IPS-20b (cell line): ENCODE data around the gene SBNO1.

Source experiments
- H3K27ac ChIP-seq: one replicate; pipeline ENCODE4 v1.5.1; 2013; ENCODE audit warnings: low read length
- H3K27me3 ChIP-seq: 2 replicates; pipeline ENCODE4 v1.6.1; 2013; ENCODE audit warnings: mild to moderate bottlenecking, low read length, inconsistent platforms; ENCODE audit not compliant: insufficient read depth
- H3K36me3 ChIP-seq: 2 replicates; pipeline ENCODE4 v1.6.1; 2013; ENCODE audit warnings: low read depth, mild to moderate bottlenecking, inconsistent platforms, low read length, moderate library complexity; ENCODE audit not compliant: insufficient read depth
- H3K4me1 ChIP-seq: 2 replicates; pipeline ENCODE4 v1.6.1; 2013; ENCODE audit warnings: mild to moderate bottlenecking, control low read depth, inconsistent platforms, low read length, moderate library complexity; ENCODE audit not compliant: insufficient read depth
- H3K4me3 ChIP-seq: 2 replicates; pipeline ENCODE4 v1.5.1; 2013; ENCODE audit warnings: mild to moderate bottlenecking, low read length, inconsistent platforms
- H3K9ac ChIP-seq: 2 replicates; pipeline ENCODE4 v1.6.1; 2013; ENCODE audit warnings: low read depth, mild to moderate bottlenecking, inconsistent platforms, low read length, moderate library complexity
- H3K9me3 ChIP-seq: 2 replicates; pipeline ENCODE4 v1.6.1; 2013; ENCODE audit warnings: mild to moderate bottlenecking, low read depth, low read length, inconsistent platforms; ENCODE audit not compliant: insufficient read depth

Gene SBNO1

DNA sequence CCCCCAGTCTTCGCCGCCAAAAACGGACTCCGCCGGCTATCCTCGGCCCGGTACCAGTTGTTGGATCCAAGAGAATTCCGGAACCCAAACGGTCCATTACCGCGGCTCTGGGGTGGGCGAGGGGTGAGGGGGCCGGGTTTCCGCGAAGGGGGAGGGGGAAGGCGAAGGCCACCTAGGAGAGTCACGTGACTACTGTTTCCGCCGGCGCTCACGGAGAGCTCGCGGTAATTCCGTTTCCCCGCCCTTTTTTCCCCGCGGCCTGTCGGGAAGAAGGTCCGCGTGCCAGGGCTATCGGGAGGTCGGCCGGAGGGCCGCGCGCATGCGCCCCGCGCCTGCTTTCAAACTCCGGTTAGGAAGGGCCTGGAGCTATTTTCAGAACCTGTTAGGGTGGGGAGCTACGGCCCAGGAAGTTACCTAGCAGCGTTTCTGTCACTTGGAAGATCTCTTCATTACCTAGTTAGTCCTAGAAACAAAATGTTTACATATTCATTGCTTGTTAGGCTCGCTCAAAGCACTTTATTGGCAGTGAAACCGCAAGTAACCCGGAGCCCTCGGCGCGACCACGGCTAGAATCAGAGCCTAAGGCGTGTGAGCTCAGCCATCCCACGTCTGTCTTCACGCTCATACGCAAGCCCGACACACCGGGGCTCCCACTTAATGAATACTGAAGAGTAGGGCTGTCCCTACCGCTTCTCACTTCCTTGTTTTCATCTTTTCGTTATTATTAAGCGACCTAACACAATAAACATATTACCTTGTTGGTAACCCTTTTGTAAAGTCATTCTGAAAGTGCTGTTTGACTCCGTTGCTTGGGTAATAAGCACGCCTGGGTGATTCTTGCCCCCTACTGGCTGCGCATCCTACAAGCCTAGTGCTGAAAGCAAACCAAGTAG, 624 bp upstream of the SBNO1 start:
- peak overlapping the region; percentile 60 for H3K27ac ChIP-seq
- H3K9me3 ChIP-seq = no peaks in the 10 kb centered on the region
- H3K27me3 ChIP-seq = no peaks in the 10 kb centered on the region
- no peaks in the 10 kb centered on the region for H3K36me3 ChIP-seq
- no peaks in the 10 kb centered on the region for H3K4me1 ChIP-seq
- H3K9ac ChIP-seq = peak overlapping the region; percentile 96; the same call in 1 of the 2 replicates
- peak overlapping the region; percentile 94 for H3K4me3 ChIP-seq

DNA sequence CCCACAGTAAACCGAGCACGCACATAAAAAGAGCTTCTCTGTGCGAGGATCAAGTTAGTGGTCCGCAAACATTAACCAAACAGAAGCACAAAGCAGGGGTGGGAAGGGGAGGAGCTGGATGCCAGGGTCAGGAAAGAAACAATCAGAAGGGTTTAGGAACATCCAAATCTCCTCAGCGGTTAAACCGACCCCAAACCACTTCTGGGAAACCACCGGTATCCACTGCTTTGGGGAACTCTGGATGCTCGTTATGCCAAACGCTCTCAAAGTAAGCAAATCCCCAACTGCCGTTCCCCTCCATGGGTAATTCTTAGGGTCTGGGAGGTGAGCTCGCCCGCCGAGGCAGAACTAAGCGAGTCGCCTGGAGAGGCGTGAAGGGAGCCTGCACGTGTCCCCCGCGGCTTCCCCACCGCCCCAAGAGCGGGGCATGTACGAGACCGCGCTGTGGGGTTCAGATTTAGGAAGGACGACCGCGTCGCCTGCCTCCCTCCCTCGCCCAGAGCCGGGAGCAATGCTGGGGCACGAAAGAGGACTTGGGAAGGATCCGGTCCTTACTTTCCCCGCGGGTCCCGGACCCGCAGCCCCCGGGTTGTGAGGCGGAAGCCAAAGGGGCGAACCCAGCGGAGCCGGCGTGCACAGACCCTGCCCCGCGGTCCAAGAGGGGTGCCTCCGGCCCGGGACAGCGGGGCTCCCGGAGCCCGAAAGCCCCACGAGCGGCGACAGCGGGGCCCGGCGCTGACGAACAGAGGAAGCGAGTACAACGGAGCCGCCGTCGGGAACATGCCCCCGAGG, 711 bp downstream of the SBNO1 start:
- H3K9me3 ChIP-seq = no peaks in the 10 kb centered on the region
- no peaks in the 10 kb centered on the region for H3K27me3 ChIP-seq
- H3K4me3 ChIP-seq = peak overlapping the region; percentile 94
- no peaks in the 10 kb centered on the region for H3K4me1 ChIP-seq
- H3K9ac ChIP-seq = peak overlapping the region; percentile 96
- H3K36me3 ChIP-seq = no peaks in the 10 kb centered on the region
- H3K27ac ChIP-seq = peak overlapping the region; percentile 89

GRCh38 chr12:123363390-123363739, 1.3 kb downstream of the SBNO1 start:
- no peaks in the 10 kb centered on the region for H3K9me3 ChIP-seq

GRCh38 chr12:123358035-123358434, 6.6 kb downstream of the SBNO1 start:
- Histone ChIP-seq H3K36me3 (no peaks in the 10 kb centered on the region; the same call in 1 of the 2 replicates), H3K4me3 (no peak overlapping the region), H3K9me3 (no peaks in the 10 kb centered on the region), H3K27ac (no peak overlapping the region), H3K4me1 (no peaks in the 10 kb centered on the region; the same call in 1 of the 2 replicates), H3K27me3 (no peaks in the 10 kb centered on the region), H3K9ac (no peak overlapping the region)

More at GRCh38 chr12:123363390-123363739, 1.3 kb downstream of the SBNO1 start:
- Histone ChIP-seq H3K27me3 (no peaks in the 10 kb centered on the region), H3K4me1 (no peaks in the 10 kb centered on the region), H3K36me3 (no peaks in the 10 kb centered on the region), H3K27ac (no peak overlapping the region), H3K4me3 (peak overlapping the region; percentile 94), H3K9ac (peak overlapping the region; percentile 96)

DNA sequence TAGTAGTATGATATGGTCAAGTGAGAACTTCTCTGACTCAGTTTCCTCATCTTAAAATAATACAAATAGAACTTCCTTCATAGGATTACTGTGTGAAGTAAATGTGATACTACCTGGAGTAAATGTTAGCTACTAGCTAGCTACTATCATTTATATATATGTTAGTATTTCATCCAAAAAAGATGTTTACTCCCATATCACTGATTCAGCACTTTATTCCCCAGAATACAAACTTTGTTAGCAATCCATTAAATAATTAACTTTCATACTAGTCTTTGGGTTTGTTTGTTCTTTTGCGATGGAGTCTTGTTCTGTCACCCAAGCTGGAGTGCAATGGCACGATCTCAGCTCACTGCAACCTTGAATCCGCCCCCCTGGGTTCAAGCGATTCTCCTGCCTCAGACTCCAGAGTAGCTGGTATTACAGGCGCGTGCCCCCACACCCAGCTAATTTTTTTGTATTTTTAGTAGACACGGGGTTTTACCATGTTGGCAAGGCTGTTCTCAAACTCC, 8.4 kb downstream of the SBNO1 start:
- H3K36me3 ChIP-seq = no peaks in the 10 kb centered on the region; the same call in 1 of the 2 replicates
- H3K9ac ChIP-seq = no peak overlapping the region
- H3K27me3 ChIP-seq = no peaks in the 10 kb centered on the region
- no peak overlapping the region for H3K4me3 ChIP-seq
- H3K27ac ChIP-seq = no peak overlapping the region
- no peaks in the 10 kb centered on the region for H3K9me3 ChIP-seq
- no peaks in the 10 kb centered on the region; the same call in 1 of the 2 replicates for H3K4me1 ChIP-seq

DNA sequence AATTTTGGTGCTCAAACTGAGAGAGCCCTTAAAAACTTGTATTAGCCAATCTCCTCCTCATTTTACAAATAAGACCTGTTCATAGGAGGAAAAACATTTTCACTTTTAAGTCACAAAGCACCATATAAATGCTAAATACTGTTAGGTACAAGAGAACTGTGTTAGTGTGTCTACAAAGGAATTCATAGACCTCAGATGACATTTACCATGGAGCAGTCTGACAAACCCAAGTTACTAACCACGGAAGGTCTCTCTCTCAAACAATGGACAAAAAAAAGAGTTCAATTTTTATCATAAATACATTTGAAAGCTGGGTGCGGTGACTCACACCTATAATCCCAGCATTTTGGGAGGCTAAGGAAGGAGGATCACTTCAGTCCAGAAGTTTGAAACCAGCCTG, 10.0 kb downstream of the SBNO1 start:
- Histone ChIP-seq H3K4me3 (no peak overlapping the region), H3K36me3 (peaks cover 5% of the 10 kb centered on the region), H3K27me3 (no peaks in the 10 kb centered on the region), H3K9ac (no peak overlapping the region), H3K27ac (no peak overlapping the region), H3K4me1 (no peaks in the 10 kb centered on the region; the same call in 1 of the 2 replicates), H3K9me3 (no peaks in the 10 kb centered on the region)

DNA sequence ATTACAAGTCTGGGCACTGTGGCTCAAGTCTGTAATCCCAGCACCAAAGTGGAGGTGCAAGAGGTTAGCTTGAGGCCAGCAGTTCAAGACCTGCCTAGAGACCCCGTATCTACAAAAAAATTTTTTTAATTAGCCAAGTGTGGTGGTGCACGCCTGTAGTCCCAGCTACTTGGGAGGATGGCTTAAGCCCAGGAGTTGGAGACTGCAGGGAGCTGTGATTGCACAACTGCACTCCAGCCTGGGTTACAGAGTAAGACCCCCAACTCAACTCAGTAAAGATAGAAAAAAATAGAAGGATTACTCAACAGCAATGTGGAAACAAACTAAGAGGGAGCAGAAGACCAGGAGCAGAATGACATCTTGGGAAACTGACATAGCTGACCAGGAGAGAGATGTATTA, 13.3 kb downstream of the SBNO1 start:
- no peak overlapping the region for H3K4me3 ChIP-seq
- H3K9ac ChIP-seq = no peak overlapping the region
- no peaks in the 10 kb centered on the region for H3K9me3 ChIP-seq
- H3K4me1 ChIP-seq = no peaks in the 10 kb centered on the region
- peaks cover 29% of the 10 kb centered on the region for H3K36me3 ChIP-seq
- no peaks in the 10 kb centered on the region for H3K27me3 ChIP-seq
- no peak overlapping the region for H3K27ac ChIP-seq

DNA sequence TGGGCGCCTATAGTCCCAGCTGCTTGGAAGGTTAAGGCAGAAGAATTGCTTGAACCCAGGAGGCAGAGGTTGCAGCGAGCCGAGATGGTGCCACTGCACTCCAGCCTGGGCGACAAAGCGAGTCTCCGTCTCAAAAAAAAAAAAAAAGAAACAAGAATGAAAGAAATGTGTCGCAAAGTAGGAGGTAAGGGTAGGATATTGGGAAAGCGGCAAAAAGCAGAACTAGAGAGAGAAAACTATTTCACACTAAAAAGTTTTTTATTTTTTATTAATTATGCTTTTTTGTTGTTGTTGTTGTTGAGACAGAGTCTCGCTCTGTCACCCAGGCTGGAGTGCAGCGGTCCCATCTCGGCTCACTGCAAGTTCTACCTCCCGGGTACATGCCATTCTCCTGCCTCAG, 17.7 kb downstream of the SBNO1 start:
- Histone ChIP-seq H3K4me1 (no peaks in the 10 kb centered on the region), H3K27me3 (no peaks in the 10 kb centered on the region), H3K27ac (no peak overlapping the region), H3K9ac (no peak overlapping the region), H3K4me3 (no peak overlapping the region), H3K9me3 (no peaks in the 10 kb centered on the region), H3K36me3 (peaks cover 69% of the 10 kb centered on the region)

DNA sequence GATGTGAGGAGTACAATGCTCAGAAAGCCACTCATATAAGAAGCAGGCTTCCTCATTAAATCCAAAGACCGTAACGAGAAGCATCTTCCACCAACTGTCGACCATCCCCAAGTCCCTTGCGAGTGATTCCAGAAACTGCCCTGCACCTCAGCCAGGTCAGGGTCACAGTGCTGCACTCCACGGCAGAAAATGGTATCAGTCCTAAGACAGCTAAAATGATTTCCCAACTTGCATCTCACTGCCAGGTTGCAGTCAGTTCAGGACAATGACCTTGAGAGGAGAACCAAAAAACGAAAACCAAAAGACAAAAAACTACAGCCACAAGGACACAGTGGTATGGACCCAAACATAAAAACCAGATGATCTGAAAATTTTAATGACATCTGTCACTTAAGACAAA, 20.6 kb downstream of the SBNO1 start:
- H3K27ac ChIP-seq = no peak overlapping the region
- H3K9ac ChIP-seq = no peak overlapping the region
- no peak overlapping the region for H3K4me3 ChIP-seq
- H3K4me1 ChIP-seq = no peaks in the 10 kb centered on the region
- H3K9me3 ChIP-seq = no peaks in the 10 kb centered on the region
- no peaks in the 10 kb centered on the region for H3K27me3 ChIP-seq
- peaks cover 80% of the 10 kb centered on the region for H3K36me3 ChIP-seq

- Histone ChIP-seq H3K4me3 (no peak overlapping the region), H3K27me3 (no peaks in the 10 kb centered on the region), H3K36me3 (peaks cover 75% of the 10 kb centered on the region), H3K9me3 (no peaks in the 10 kb centered on the region), H3K27ac (no peak overlapping the region), H3K9ac (no peak overlapping the region), H3K4me1 (no peaks in the 10 kb centered on the region)
Observed at GRCh38 chr12:123337070-123337469, 27.6 kb downstream of the SBNO1 start.

- H3K27ac ChIP-seq = no peak overlapping the region
- no peaks in the 10 kb centered on the region for H3K4me1 ChIP-seq
- no peak overlapping the region for H3K4me3 ChIP-seq
- no peak overlapping the region for H3K9ac ChIP-seq
- H3K36me3 ChIP-seq = peaks cover 78% of the 10 kb centered on the region
- no peaks in the 10 kb centered on the region for H3K9me3 ChIP-seq
- no peaks in the 10 kb centered on the region for H3K27me3 ChIP-seq
Observed at GRCh38 chr12:123336530-123336929, 28.1 kb downstream of the SBNO1 start.
